Activated effector memory CD4-positive, alpha-beta T cell treated with anti-CD3 and anti-CD28 coated beads, Interleukin-2, amount 50 U/mL, for 16 hours (primary cell): ENCODE measurements around the gene CKAP4.

Source experiments
- DNase-seq: peaks from one replicate; pipeline ENCODE4 v3.0.0-alpha.2; 2020

The CKAP4 gene

DNA sequence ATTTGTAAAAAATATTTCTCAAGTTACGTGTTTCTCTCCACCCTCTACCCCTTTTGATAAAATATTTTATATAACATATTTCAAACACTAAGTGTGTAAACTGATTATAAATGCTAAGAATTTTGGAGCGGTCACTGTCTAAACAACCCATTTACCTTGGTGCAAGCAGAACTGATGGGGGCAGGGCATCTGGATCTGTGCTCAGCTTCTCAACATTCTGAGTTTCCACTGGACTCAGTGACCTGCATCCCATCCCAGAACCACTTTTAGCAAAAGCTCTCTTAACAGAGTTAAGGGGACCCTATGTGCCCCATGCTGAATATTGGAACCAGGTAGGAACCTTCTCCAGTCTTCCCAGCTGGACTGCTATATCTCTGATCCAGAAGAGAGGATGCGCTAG lies 53.5 kb downstream of the CKAP4 start:
- DNase-seq: no peak

DNA sequence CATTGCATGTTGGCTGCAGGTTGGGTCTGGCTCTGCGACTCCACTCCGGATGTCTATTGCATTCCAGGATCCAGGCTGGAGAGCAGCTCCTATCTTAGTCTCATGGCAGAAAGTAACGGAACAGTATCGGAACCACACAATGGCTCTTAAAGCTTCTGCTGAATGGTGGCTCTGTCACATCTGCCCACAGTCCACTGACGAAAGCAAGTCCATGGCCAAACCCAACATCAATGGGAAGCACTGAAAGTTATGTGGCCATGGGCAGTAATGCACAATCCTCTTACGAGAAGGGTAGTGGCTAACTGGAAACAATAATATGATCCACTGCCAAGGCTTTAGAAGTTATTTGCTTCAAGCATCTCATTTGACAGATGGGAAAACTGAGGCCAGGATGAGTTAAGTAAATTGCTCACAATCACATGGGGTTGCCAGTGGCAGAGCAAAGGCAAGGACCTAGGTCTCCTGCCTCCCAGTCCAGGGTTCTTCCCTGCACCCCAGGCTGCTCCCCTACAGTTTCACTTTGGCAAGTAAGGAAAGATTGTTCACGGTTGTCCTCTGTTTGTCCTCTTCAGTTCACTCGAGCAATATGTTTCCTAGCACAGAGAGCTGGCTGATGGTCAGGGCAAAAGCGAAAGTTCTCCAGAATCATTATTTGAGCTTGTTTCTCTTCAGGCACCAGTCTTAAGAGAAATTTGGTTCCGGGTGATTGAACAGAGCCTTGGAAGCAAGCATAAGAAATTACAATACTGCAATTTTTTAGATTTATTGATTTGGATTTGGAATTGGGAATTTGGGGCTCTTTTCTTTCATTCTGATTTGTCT lies 54.2 kb downstream of the CKAP4 start:
- DNase-seq: no peak

DNA sequence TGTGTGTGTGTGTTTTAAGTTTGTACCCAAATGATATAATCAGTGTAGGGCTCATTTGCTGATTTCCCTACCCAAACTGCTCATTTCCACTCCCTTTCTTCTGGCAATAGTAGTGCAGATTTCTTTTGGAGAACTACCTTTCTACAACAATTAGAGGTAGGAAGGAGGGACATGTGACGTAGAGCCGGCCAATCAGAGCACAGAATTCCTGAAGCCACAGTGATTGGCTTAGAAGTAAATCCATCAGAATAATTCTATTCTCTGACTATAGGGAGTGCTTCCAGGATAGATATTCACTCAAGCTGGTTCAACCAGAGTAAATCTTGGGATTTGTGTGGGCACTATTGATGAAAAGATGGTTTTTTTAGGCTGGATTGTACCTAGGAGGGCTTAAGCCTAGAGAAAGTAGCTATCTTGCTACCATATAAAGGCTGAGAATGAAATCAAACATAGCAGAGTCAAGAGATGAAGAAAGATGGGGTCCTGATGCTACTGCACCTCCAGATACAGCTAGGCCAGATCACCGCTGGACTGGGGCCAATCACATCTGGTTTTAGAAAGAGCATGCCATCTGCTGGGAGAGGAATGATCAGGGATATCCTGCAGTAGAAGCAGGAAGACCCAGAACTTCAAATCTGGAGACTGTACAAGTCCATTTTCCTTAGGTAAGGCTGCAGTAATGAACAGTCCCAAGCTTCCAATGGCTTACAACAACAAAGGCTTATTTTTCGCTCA lies 55.0 kb downstream of the CKAP4 start:
- no peak for DNase-seq

DNA sequence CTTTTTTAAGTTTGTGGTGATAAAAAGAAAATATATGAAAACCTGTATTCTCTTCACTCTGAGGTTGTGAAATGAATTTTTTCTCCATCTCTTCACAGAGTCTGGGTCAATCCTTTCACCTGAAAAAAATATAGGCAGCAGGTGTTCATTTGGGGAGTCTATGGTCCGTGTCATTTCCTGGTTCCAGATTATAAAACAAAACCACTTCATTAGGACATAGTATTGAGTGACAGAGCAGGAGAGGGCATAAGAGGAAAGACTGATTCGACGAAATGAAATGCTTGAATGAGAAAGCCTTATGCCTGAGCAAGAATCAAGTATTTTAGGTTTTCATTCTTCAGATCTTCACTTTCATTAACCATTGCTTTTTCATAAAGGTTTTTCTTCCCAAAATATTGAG lies 57.2 kb downstream of the CKAP4 start:
- no peak for DNase-seq

DNA sequence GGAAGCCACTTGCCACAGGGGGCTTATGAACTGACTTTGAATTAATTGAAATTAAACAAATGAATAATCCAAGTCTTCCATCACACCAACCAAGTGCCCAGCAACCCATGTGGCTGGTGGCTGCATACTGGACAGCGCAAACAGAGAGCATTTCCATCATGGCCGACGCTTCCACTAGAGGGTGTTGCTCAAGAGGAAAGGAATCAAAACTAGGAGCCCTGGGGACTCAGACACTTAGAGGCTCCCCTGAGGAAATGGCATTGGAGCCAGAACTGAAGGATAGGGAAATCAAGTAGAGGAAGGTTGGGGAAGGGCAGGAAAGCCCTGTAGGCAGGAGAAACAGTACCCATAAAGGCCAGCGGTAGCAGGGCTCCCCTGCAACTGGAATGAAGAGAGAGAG lies 58.5 kb downstream of the CKAP4 start:
- no peak for DNase-seq

DNA sequence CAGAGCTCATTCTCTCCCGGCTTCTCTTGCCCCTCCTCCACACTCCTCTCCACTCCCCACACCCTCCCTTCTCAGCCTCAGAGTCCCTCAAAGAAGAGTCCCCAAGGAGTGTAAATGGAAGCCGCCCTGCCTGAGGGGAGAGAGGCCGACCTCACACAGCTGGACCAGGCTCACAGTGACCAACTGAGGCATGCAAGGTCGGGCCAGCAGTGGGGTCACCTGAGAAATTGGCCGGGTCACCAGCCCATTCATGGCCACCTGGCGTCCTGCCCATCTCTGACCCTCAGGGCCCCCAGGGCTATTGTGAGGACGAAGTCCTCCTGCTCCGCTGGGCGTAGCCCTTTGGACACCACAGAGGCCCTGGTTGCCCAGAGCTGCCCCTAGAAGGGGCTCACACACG lies 59.6 kb downstream of the CKAP4 start:
- no peak for DNase-seq
